ENCODE measurements around the gene PATJ. TPM values are rescaled to one million over a fixed set of nuclear protein-coding genes. Genes with fewer than 3 reads are reported as not detected.

The PATJ gene
- total and polyA plus RNA-seq, 2 of the 13 experiments (the other 11 are each of a cell fraction or from before 2014, with no cell fraction given) = 6.2 to 16.8 TPM

- TF ChIP-seq ZNF362 (CRISPR knock-in tag; IDR thresholded peaks at IDR 0.05; ENCODE audit: borderline replicate concordance) (0 out of 2 replicates have a peak, but pooled peaks have one; percentile 7), CCDC6 (CRISPR knock-in tag; IDR thresholded peaks at IDR 0.05) (no peak), GFI1 (CRISPR knock-in tag; IDR thresholded peaks at IDR 0.05; ENCODE audit: borderline replicate concordance) (0 out of 2 replicates have a peak, but pooled peaks have one; percentile 16), ZSCAN9 (CRISPR knock-in tag; IDR thresholded peaks at IDR 0.05; ENCODE audit: borderline replicate concordance) (no peak), ZNF547 (CRISPR knock-in tag; IDR thresholded peaks at IDR 0.05) (no peak), CHD2 (IDR thresholded peaks at IDR 0.05; ENCODE audit: low read depth, low read length) (no peak), ZSCAN30 (CRISPR knock-in tag; IDR thresholded peaks at IDR 0.05) (no peak), U2AF2 (IDR thresholded peaks at IDR 0.05; ENCODE audit: low read depth, low read length) (no peak), DPF2 (CRISPR knock-in tag; IDR thresholded peaks at IDR 0.05; ENCODE audit: borderline replicate concordance, low read depth) (no peak), MTA3 (CRISPR knock-in tag; IDR thresholded peaks at IDR 0.05) (no peak), ZNF44 (CRISPR knock-in tag; IDR thresholded peaks at IDR 0.05) (0 out of 2 replicates have a peak, but pooled peaks have one; percentile 15), IRF1 (CRISPR knock-in tag; IDR thresholded peaks at IDR 0.05; ENCODE audit: low read depth) (no peak), NFRKB (IDR thresholded peaks at IDR 0.05) (no peak), AHDC1 (CRISPR knock-in tag; IDR thresholded peaks at IDR 0.05; ENCODE audit: borderline replicate concordance) (peak; percentile 13; the same call in 1 of the 2 replicates)
- TF ChIP-seq, protein P1, sequence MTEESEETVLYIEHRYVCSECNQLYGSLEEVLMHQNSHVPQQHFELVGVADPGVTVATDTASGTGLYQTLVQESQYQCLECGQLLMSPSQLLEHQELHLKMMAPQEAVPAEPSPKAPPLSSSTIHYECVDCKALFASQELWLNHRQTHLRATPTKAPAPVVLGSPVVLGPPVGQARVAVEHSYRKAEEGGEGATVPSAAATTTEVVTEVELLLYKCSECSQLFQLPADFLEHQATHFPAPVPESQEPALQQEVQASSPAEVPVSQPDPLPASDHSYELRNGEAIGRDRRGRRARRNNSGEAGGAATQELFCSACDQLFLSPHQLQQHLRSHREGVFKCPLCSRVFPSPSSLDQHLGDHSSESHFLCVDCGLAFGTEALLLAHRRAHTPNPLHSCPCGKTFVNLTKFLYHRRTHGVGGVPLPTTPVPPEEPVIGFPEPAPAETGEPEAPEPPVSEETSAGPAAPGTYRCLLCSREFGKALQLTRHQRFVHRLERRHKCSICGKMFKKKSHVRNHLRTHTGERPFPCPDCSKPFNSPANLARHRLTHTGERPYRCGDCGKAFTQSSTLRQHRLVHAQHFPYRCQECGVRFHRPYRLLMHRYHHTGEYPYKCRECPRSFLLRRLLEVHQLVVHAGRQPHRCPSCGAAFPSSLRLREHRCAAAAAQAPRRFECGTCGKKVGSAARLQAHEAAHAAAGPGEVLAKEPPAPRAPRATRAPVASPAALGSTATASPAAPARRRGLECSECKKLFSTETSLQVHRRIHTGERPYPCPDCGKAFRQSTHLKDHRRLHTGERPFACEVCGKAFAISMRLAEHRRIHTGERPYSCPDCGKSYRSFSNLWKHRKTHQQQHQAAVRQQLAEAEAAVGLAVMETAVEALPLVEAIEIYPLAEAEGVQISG (CRISPR knock-in tag; IDR thresholded peaks at IDR 0.05) = no peak
- TF ChIP-seq, protein P2, sequence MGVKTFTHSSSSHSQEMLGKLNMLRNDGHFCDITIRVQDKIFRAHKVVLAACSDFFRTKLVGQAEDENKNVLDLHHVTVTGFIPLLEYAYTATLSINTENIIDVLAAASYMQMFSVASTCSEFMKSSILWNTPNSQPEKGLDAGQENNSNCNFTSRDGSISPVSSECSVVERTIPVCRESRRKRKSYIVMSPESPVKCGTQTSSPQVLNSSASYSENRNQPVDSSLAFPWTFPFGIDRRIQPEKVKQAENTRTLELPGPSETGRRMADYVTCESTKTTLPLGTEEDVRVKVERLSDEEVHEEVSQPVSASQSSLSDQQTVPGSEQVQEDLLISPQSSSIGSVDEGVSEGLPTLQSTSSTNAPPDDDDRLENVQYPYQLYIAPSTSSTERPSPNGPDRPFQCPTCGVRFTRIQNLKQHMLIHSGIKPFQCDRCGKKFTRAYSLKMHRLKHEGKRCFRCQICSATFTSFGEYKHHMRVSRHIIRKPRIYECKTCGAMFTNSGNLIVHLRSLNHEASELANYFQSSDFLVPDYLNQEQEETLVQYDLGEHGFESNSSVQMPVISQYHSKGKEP (CRISPR knock-in tag; IDR thresholded peaks at IDR 0.05) = no peak
- TF ChIP-seq, protein P3, sequence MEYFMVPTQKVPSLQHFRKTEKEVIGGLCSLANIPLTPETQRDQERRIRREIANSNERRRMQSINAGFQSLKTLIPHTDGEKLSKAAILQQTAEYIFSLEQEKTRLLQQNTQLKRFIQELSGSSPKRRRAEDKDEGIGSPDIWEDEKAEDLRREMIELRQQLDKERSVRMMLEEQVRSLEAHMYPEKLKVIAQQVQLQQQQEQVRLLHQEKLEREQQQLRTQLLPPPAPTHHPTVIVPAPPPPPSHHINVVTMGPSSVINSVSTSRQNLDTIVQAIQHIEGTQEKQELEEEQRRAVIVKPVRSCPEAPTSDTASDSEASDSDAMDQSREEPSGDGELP (IDR thresholded peaks at IDR 0.05; ENCODE audit: borderline replicate concordance, low read depth) = no peak
Observed at GRCh38 chr1:61724506-61724812, 17.8 kb upstream of the PATJ start (continued).
